ENCODE data around the gene CSMD2.
A peak's percentile ranks its signal among the peaks of the same experiment; 100 is the strongest.

The CSMD2 gene

GRCh38 chr1:33656467-33657005, 508.5 kb downstream of the CSMD2 start:
- H3K27me3 ChIP-seq (ENCODE audit: low read depth, low read length) = peaks cover 4% of the 10 kb centered on the region; the same call in 1 of the 2 replicates

GRCh38 chr1:33655496-33655895, 509.5 kb downstream of the CSMD2 start:
- no peaks in the 10 kb centered on the region for H3K36me3 ChIP-seq (replicated peaks; ENCODE audit: low read depth, low read length)
- no peaks in the 10 kb centered on the region for H3K9me3 ChIP-seq (ENCODE audit: insufficient read depth, low read length)
- no peaks in the 10 kb centered on the region for H4K20me1 ChIP-seq (ENCODE audit: insufficient read depth, low read length)
- no peaks in the 10 kb centered on the region for H3K27me3 ChIP-seq (ENCODE audit: low read depth, low read length)
- H3K4me2 ChIP-seq (ENCODE audit: low read length) = no peak overlapping the region
- no peak overlapping the region for H3K9ac ChIP-seq (ENCODE audit: low read length)
- no peaks in the 10 kb centered on the region for H3K79me2 ChIP-seq (ENCODE audit: low read length)
- H2AFZ ChIP-seq (ENCODE audit: low read depth, low read length) = no peak overlapping the region
- TF ChIP-seq CTCF (IDR thresholded peaks at IDR 0.05; ENCODE audit: low read depth, low read length) (no peak), EZH2phosphoT487 (IDR thresholded peaks at IDR 0.05; ENCODE audit: low read depth) (no peak)
- H3K27ac ChIP-seq (ENCODE audit: low read length) = no peak overlapping the region
- H3K4me1 ChIP-seq (ENCODE audit: low read length) = no peaks in the 10 kb centered on the region
- H3K4me3 ChIP-seq (ENCODE audit: low read length) = no peak overlapping the region

More at GRCh38 chr1:33656467-33657005, 508.5 kb downstream of the CSMD2 start:
- Histone ChIP-seq H3K9me3 (ENCODE audit: insufficient read depth, low read length) (no peaks in the 10 kb centered on the region), H3K79me2 (ENCODE audit: low read length) (no peaks in the 10 kb centered on the region), H3K4me1 (ENCODE audit: low read length) (no peaks in the 10 kb centered on the region), H3K4me3 (ENCODE audit: low read length) (no peak overlapping the region), H2AFZ (ENCODE audit: low read depth, low read length) (no peak overlapping the region), H3K9ac (ENCODE audit: low read length) (no peak overlapping the region), H3K4me2 (ENCODE audit: low read length) (no peak overlapping the region), H3K36me3 (replicated peaks; ENCODE audit: low read depth, low read length) (no peaks in the 10 kb centered on the region), H3K27ac (ENCODE audit: low read length) (no peak overlapping the region), H4K20me1 (ENCODE audit: insufficient read depth, low read length) (no peaks in the 10 kb centered on the region)
- TF ChIP-seq EZH2phosphoT487 (IDR thresholded peaks at IDR 0.05; ENCODE audit: low read depth) (no peak), CTCF (IDR thresholded peaks at IDR 0.05; ENCODE audit: low read depth, low read length) (no peak)

DNA sequence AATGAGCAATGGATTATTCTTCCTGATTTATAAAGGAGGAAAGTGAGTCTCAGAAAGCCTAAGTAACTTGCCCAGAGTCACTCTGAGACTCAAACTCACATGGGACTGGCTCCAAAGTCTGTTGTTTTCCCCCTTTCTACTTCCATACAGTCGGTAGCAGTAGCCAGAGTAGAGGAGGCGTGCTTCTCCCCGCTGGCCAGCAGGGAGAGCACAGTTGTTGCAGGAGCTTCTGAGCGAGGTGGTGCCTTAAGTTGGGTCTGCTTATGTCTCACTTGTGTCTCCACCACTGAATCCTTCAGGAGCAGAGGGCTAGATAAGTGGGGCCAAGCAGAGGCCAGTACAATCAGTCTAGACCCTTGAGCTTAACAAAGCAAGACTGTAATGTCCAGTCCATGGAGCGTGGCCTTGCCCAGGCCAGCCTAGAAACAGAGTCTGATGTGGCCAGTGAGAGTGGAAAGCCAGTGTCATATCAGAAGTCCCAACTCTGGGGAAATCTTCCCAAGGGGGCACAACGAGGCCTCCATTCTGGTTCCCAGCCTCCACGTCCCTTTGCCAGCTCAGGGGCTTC, 510.7 kb downstream of the CSMD2 start:
- no peaks in the 10 kb centered on the region for H3K9me3 ChIP-seq (ENCODE audit: insufficient read depth, low read length)
- no peak overlapping the region for H3K27ac ChIP-seq (ENCODE audit: low read length)
- H3K4me1 ChIP-seq (ENCODE audit: low read length) = no peaks in the 10 kb centered on the region
- no peaks in the 10 kb centered on the region for H3K79me2 ChIP-seq (ENCODE audit: low read length)
- H3K9ac ChIP-seq (ENCODE audit: low read length) = no peak overlapping the region
- H4K20me1 ChIP-seq (ENCODE audit: insufficient read depth, low read length) = no peaks in the 10 kb centered on the region
- no peak overlapping the region for H3K4me2 ChIP-seq (ENCODE audit: low read length)
- H3K36me3 ChIP-seq (replicated peaks; ENCODE audit: low read depth, low read length) = no peaks in the 10 kb centered on the region
- H2AFZ ChIP-seq (ENCODE audit: low read depth, low read length) = no peak overlapping the region
- no peaks in the 10 kb centered on the region for H3K27me3 ChIP-seq (ENCODE audit: low read depth, low read length)
- H3K4me3 ChIP-seq (ENCODE audit: low read length) = no peak overlapping the region
- TF ChIP-seq EZH2phosphoT487 (IDR thresholded peaks at IDR 0.05; ENCODE audit: low read depth) = no peak
- TF ChIP-seq CTCF (IDR thresholded peaks at IDR 0.05; ENCODE audit: low read depth, low read length) = peak; percentile 13; the same call in 1 of the 2 replicates

DNA sequence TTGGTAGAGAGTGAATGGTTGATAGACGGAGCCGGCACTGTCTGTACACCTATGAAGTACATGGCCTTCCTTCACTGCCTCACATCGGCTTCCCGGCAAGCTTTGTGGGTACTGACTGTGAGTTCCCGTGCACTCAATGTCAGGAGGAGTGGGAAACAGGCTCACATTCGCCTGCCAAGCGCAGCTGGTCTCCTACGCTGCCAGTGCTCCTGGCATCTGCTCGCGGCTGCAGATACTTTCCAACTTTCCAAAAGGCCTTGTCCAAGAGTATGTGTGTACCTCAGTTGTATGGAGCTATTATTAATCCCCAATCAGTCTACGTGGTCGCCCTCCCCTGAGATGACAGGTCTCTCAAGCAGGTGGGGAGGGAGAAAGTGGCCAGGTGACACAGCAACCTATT, 511.8 kb downstream of the CSMD2 start:
- H3K4me1 ChIP-seq (ENCODE audit: low read length) = no peaks in the 10 kb centered on the region
- H3K27ac ChIP-seq (ENCODE audit: low read length) = no peak overlapping the region
- H2AFZ ChIP-seq (ENCODE audit: low read depth, low read length) = no peak overlapping the region
- H3K9me3 ChIP-seq (ENCODE audit: insufficient read depth, low read length) = no peaks in the 10 kb centered on the region
- H3K27me3 ChIP-seq (ENCODE audit: low read depth, low read length) = no peaks in the 10 kb centered on the region
- H3K79me2 ChIP-seq (ENCODE audit: low read length) = no peaks in the 10 kb centered on the region
- H3K36me3 ChIP-seq (replicated peaks; ENCODE audit: low read depth, low read length) = no peaks in the 10 kb centered on the region
- H3K4me3 ChIP-seq (ENCODE audit: low read length) = no peak overlapping the region
- no peak overlapping the region for H3K9ac ChIP-seq (ENCODE audit: low read length)
- no peak overlapping the region for H3K4me2 ChIP-seq (ENCODE audit: low read length)
- no peaks in the 10 kb centered on the region for H4K20me1 ChIP-seq (ENCODE audit: insufficient read depth, low read length)
- no peak for TF ChIP-seq EZH2phosphoT487 (IDR thresholded peaks at IDR 0.05; ENCODE audit: low read depth)
- TF ChIP-seq CTCF (IDR thresholded peaks at IDR 0.05; ENCODE audit: low read depth, low read length) = no peak
